Measurements from ENCODE around the gene SLC26A3. TPM values are rescaled to one million over a fixed set of nuclear protein-coding genes. Genes with fewer than 3 reads are reported as not detected.

Gene SLC26A3
- total and polyA plus RNA-seq, 11 donors = 0.10 to 0.35 TPM; not detected in 9

GRCh38 chr7:107754642-107755041, 48.4 kb downstream of the SLC26A3 start:
- intact Hi-C loops (cut with DNase I) = no loop called here
- H3K4me3 ChIP-seq = no peak overlapping the region
- WGBS, 4 donors = 96 to 99% (median 98%) methylated on average over 2 of the region's 2 CpGs
- ATAC-seq (no peak), DNase-seq (no peak)
- TF ChIP-seq CTCF (IDR thresholded peaks at IDR 0.05) = peak in 1 of 12 donors; percentile 9
- no peak for TF ChIP-seq POLR2A (IDR thresholded peaks at IDR 0.05)
- H3K4me1 ChIP-seq = no peaks in the 10 kb centered on the region
- no peak overlapping the region for H3K27ac ChIP-seq
- no peaks in the 10 kb centered on the region for H3K27me3 ChIP-seq
- H3K36me3 ChIP-seq = peaks cover 0 to 100% (median 98%) of the 10 kb centered on the region in 9 donors
- no peaks in the 10 kb centered on the region for H3K9me3 ChIP-seq

DNA sequence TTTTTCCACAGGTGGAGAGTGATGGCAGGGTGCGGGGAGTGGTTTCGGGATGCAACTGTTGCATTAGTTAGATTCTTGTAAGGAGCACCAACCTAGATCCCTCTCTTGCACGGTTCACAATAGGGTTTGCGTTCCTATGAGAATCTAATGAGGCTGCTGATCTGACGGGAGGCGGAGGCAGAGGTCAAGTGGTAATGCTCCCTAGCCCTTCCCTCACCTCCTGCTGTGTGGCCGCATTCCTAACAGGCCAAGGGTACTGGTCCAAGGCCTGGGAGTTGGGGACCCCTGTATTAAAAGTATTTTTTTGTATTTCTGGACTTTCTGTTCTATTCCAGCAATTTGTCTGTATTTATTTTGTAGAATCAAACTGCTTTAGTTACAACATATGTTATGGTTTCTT, 51.9 kb downstream of the SLC26A3 start:
- Histone ChIP-seq H3K27me3 (no peaks in the 10 kb centered on the region), H3K4me3 (no peak overlapping the region), H3K36me3 (peaks cover 0 to 75% (median 73%) of the 10 kb centered on the region in 9 donors), H3K4me1 (peaks cover 0 to 23% (median 10%) of the 10 kb centered on the region in 12 donors), H3K27ac (no peak overlapping the region), H3K9me3 (no peaks in the 10 kb centered on the region)
- intact Hi-C loops (cut with DNase I) = no loop called here
- no peak for DNase-seq
- 91 to 96% (median 96%) methylated on average over 7 of the region's 7 CpGs for WGBS, 4 donors
- no peak for ATAC-seq
- no peak for TF ChIP-seq POLR2A (IDR thresholded peaks at IDR 0.05)
- no peak for TF ChIP-seq CTCF (IDR thresholded peaks at IDR 0.05)

- peak overlapping the region in 1 of 12 donors; percentile 15 for H3K27ac ChIP-seq
- 46 to 57% (median 50%) methylated on average over 3 of the region's 3 CpGs for WGBS, 4 donors
- ATAC-seq = no peak
- intact Hi-C loops (cut with DNase I) = loop anchor here in 2 of 10 donors (10.0 kb wide), 2 partner anchors 181 to 399 kb away; partner anchors contain the start of genes COG5 (in 1 of the 2) and DUS4L (in 1 of the 2)
- peaks cover 7 to 48% (median 28%) of the 10 kb centered on the region in 12 donors for H3K4me1 ChIP-seq
- H3K9me3 ChIP-seq = no peaks in the 10 kb centered on the region
- peaks cover 0 to 24% (median 23%) of the 10 kb centered on the region in 9 donors for H3K36me3 ChIP-seq
- H3K4me3 ChIP-seq = peak overlapping the region in 4 of 12 donors; percentile 80 to 84 (median 83)
- no peaks in the 10 kb centered on the region for H3K27me3 ChIP-seq
- DNase-seq = no peak
- TF ChIP-seq CTCF (IDR thresholded peaks at IDR 0.05) (no peak), POLR2A (IDR thresholded peaks at IDR 0.05) (no peak)
Measured at GRCh38 chr7:107746006-107746405, 57.0 kb downstream of the SLC26A3 start.

DNA sequence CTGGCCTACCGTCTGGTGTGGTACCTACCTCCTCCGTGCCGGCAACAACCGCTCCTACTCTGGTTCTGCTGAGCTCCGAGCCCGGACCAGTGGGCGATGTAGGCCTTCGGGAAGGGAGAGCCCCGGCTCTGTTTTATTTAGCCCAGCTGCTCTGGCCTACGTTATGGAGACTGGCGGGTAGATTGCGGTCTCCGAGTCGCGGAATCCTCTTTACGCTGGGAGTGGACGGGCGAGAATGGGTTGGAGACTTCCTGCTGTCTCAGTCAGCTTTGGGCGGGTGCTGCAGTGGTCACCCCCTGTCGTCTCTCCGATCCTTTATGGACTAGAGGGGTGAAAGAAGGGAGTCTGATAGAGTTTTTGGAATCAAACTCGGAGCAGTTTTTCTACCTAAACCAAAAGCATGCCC, 58.7 kb downstream of the SLC26A3 start:
- Histone ChIP-seq H3K9me3 (no peaks in the 10 kb centered on the region), H3K27me3 (no peaks in the 10 kb centered on the region), H3K4me1 (peaks cover 7 to 48% (median 28%) of the 10 kb centered on the region in 12 donors), H3K36me3 (peaks cover 0 to 8% (median 7%) of the 10 kb centered on the region in 9 donors), H3K4me3 (peak overlapping the region; percentile 67 to 94 (median 82)), H3K27ac (peak overlapping the region; percentile 92 to 99 (median 97))
- DNase-seq = no peak
- peak; percentile 25 to 50 (median 37) for ATAC-seq
- 0 to 1% (median 0%) methylated on average over 15 to 22 of the region's 22 CpGs for WGBS, 4 donors
- no peak for TF ChIP-seq CTCF (IDR thresholded peaks at IDR 0.05)
- TF ChIP-seq POLR2A (IDR thresholded peaks at IDR 0.05) = no peak
- intact Hi-C loops (cut with DNase I) = loop anchor here in 9 of 10 donors (2.0 to 10.0 kb wide), 6 partner anchors 128 to 403 kb away; partner anchors contain the start of genes COG5 (in 1 of the 9) and DUS4L (in 1 of the 9)
